Fibroblast of the conjunctiva (primary cell): ENCODE results near the gene C9orf40.

ENCODE experiments used
- DNase-seq: peaks from one replicate; pipeline ENCODE4 v3.0.0-alpha.2; 2010; ENCODE audit warnings: low read depth

Gene C9orf40

GRCh38 chr9:74952201-74953151 lies at the start of gene C9orf40:
TSS of gene C9orf40 (minus strand) at chr9:74952912. CDS start at chr9:74952611, 301 bp downstream.
- peak; percentile 73 for DNase-seq

GRCh38 chr9:75001719-75002421 lies 49.2 kb upstream of the C9orf40 start:
- DNase-seq = peak; percentile 91

- no peak for DNase-seq
These were observed 48.1 kb upstream of the C9orf40 start for GRCh38 chr9:75000835-75001234.

- no peak for DNase-seq
These were observed 32.3 kb upstream of the C9orf40 start for GRCh38 chr9:74985041-74985440.

GRCh38 chr9:74983709-74984108 lies 31.0 kb upstream of the C9orf40 start:
- DNase-seq = no peak

GRCh38 chr9:74979844-74980243 lies 27.1 kb upstream of the C9orf40 start:
- no peak for DNase-seq

GRCh38 chr9:74977287-74977686 lies 24.6 kb upstream of the C9orf40 start:
- no peak for DNase-seq

- no peak for DNase-seq
These were observed 22.8 kb upstream of the C9orf40 start for GRCh38 chr9:74975538-74975937.

GRCh38 chr9:74974558-74974957 lies 21.8 kb upstream of the C9orf40 start:
- DNase-seq = no peak

GRCh38 chr9:74973714-74974113 lies 21.0 kb upstream of the C9orf40 start:
- DNase-seq = no peak

GRCh38 chr9:74963056-74963455 lies 10.3 kb upstream of the C9orf40 start:
- no peak for DNase-seq

- DNase-seq = no peak
These were observed 8.8 kb upstream of the C9orf40 start for GRCh38 chr9:74961496-74961895.

- peak; percentile 69 for DNase-seq
These were observed 7.8 kb upstream of the C9orf40 start for GRCh38 chr9:74960561-74960960.

- DNase-seq = no peak
These were observed 5.9 kb upstream of the C9orf40 start for GRCh38 chr9:74958587-74958986.

GRCh38 chr9:74953235-74953751 lies 581 bp upstream of the C9orf40 start:
- peak; percentile 57 for DNase-seq

GRCh38 chr9:74951725-74952151 lies 974 bp downstream of the C9orf40 start:
- no peak for DNase-seq

- DNase-seq = no peak
These were observed 1.5 kb downstream of the C9orf40 start for GRCh38 chr9:74951107-74951720.

GRCh38 chr9:74949859-74950855 lies 2.6 kb downstream of the C9orf40 start:
- no peak for DNase-seq

- DNase-seq = no peak
These were observed 3.8 kb downstream of the C9orf40 start for GRCh38 chr9:74948937-74949336.

GRCh38 chr9:74946686-74947085 lies 6.0 kb downstream of the C9orf40 start:
- no peak for DNase-seq

GRCh38 chr9:74942801-74943200 lies 9.9 kb downstream of the C9orf40 start:
- no peak for DNase-seq
